Neural cell (in vitro differentiated cells): ENCODE measurements around the gene LRRC46. TPM values are rescaled to one million over a fixed set of nuclear protein-coding genes. Genes with fewer than 3 reads are reported as not detected.

Experiments used
- H2AFZ ChIP-seq: fragments of 200-600, 300-800 bp; sonication (generic), shearing (Covaris generic); 2 replicates; pipeline ENCODE4 v1.6.0; 2014; ENCODE audit warnings: low read depth, mild to moderate bottlenecking, antibody characterized with exemption, low read length, moderate library complexity
- H3F3A ChIP-seq: fragments of 200-600 bp; shearing (Covaris generic); 2 replicates; pipeline ENCODE4 v1.6.1; 2016; ENCODE audit warnings: mild to moderate bottlenecking, moderate library complexity, mixed read lengths, antibody characterized with exemption, low read length; ENCODE audit not compliant: insufficient read depth, poor library complexity, severe bottlenecking
- H3K27ac ChIP-seq: fragments of 200-600, 300-800 bp; sonication (generic), shearing (Covaris generic); 2 replicates; pipeline ENCODE4 v1.5.1; 2014; ENCODE audit warnings: mild to moderate bottlenecking, low read length, moderate library complexity
- H3K27me3 ChIP-seq: fragments of 300-800, 200-600 bp; sonication (generic), shearing (Covaris generic); 2 replicates; pipeline ENCODE4 v1.6.0; 2014; ENCODE audit warnings: mild to moderate bottlenecking, low read depth, low read length, moderate library complexity; ENCODE audit not compliant: insufficient read depth
- H3K36me3 ChIP-seq: fragments of 300-800, 200-600 bp; sonication (generic), shearing (Covaris generic); 2 replicates; pipeline ENCODE4 v1.5.1; 2014; ENCODE audit warnings: mild to moderate bottlenecking, antibody characterized with exemption, low read length, moderate library complexity; ENCODE audit not compliant: insufficient read depth
- H3K4me2 ChIP-seq: fragments of 300-800, 200-600 bp; sonication (generic), shearing (Covaris generic); 2 replicates; pipeline ENCODE4 v1.6.0; 2014; ENCODE audit warnings: mild to moderate bottlenecking, low read length
- H3K4me3 ChIP-seq: fragments of 300-800, 200-600 bp; sonication (generic), shearing (Covaris generic); 2 replicates; pipeline ENCODE4 v1.5.1; 2014; ENCODE audit warnings: mild to moderate bottlenecking, low read length, moderate library complexity
- H3K79me2 ChIP-seq: fragments of 200-600 bp; shearing (Covaris generic); replicated peaks from 2 replicates; pipeline ENCODE4 v1.6.0; 2014; ENCODE audit warnings: mild to moderate bottlenecking, low read length, moderate library complexity; ENCODE audit not compliant: insufficient read depth
- H3K9ac ChIP-seq: fragments of 300-800, 200-600 bp; sonication (generic), shearing (Covaris generic); 2 replicates; pipeline ENCODE4 v1.6.1; 2016; ENCODE audit warnings: mild to moderate bottlenecking, low read length, mixed read lengths
- H3K9me2 ChIP-seq: fragments of 200-600 bp; shearing (Covaris generic); 2 replicates; pipeline ENCODE4 v1.6.1; 2016; ENCODE audit warnings: mild to moderate bottlenecking, low read length, mixed read lengths; ENCODE audit not compliant: insufficient read depth
- H3K9me3 ChIP-seq: fragments of 200-600, 300-800 bp; sonication (generic), shearing (Covaris generic); 2 replicates; pipeline ENCODE4 v1.6.1; 2016; ENCODE audit warnings: mild to moderate bottlenecking, mixed run types, low read length, moderate library complexity, mixed read lengths
- H4K20me1 ChIP-seq: fragments of 200-600 bp; shearing (Covaris generic); 2 replicates; pipeline ENCODE4 v1.6.1; 2016; ENCODE audit warnings: mild to moderate bottlenecking, mixed run types; ENCODE audit not compliant: insufficient read depth
- CTCF ChIP-seq: fragments of 450-650 bp; IDR thresholded peaks from 2 replicates; pipeline ENCODE4 v1.5.1; 2014; ENCODE audit warnings: antibody characterized with exemption, mild to moderate bottlenecking, moderate library complexity; ENCODE audit not compliant: poor library complexity, severe bottlenecking
- EP300 ChIP-seq: fragments of 450-650 bp; conservative IDR thresholded peaks from 2 replicates; pipeline ENCODE4 v1.6.1; 2014; ENCODE audit warnings: antibody characterized with exemption, mild to moderate bottlenecking, moderate library complexity; ENCODE audit not compliant: poor library complexity, severe bottlenecking
- EZH2 ChIP-seq: fragments of 200-600, 300-800 bp; shearing (Covaris generic), sonication (generic); IDR thresholded peaks from 2 replicates; pipeline ENCODE4 v1.6.1; 2014; ENCODE audit warnings: antibody characterized with exemption, low read length, borderline replicate concordance, mild to moderate bottlenecking; ENCODE audit not compliant: insufficient read depth, poor library complexity, severe bottlenecking
- MXI1 ChIP-seq: fragments of 450-650 bp; conservative IDR thresholded peaks from 2 replicates; pipeline ENCODE4 v1.6.1; 2014; ENCODE audit warnings: antibody characterized with exemption, mild to moderate bottlenecking; ENCODE audit not compliant: poor library complexity, severe bottlenecking
- POLR2AphosphoS5 ChIP-seq: IDR thresholded peaks from 2 replicates; pipeline ENCODE4 v1.6.1; 2012
- RAD21 ChIP-seq: fragments of 450-650 bp; conservative IDR thresholded peaks from 2 replicates; pipeline ENCODE4 v1.6.1; 2014; ENCODE audit warnings: antibody characterized with exemption, mild to moderate bottlenecking, moderate library complexity
- SMC3 ChIP-seq: fragments of 450-650 bp; conservative IDR thresholded peaks from 2 replicates; pipeline ENCODE4 v1.6.1; 2014; ENCODE audit warnings: antibody characterized with exemption, mild to moderate bottlenecking, moderate library complexity; ENCODE audit not compliant: poor library complexity
- TAF1 ChIP-seq: IDR thresholded peaks from 2 replicates; pipeline ENCODE4 v1.6.1; 2012; ENCODE audit warnings: low read depth
- polyA plus RNA-seq: library from polyadenylated mRNA; depleted of rRNA; stranded (reverse); fragments of >200 nt; gene quantifications from 2 replicates; pipeline ENCODE4 v1.2.3, GENCODE V29; 2014
- TF ChIP-seq, protein P1 (sequence below): IDR thresholded peaks from 2 replicates; pipeline ENCODE4 v1.6.1; 2012; ENCODE audit warnings: borderline replicate concordance

LRRC46 gene
- polyA plus RNA-seq, 1 donor from 2014 or later = 0.12 TPM

DNA sequence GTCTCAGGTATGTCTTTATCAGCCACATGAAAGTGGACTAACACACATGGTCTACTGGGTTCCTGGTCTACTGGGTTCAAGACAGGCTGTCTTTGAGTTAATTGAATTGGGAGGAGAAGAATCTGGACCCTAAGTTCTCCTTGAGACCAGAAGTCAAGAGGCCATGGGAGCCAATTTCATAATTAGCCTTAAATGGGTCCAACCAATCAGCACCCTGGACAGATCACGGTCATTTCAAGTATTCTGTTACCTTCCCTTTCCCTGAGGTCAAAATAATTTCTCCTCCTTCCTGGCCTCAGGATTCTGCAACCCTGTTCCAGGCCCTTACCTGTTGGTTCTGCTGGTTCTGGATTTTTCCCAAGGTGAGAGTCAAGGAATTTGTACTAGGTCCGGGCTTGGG lies 33.7 kb upstream of the LRRC46 start:
- H3F3A ChIP-seq = no peaks in the 10 kb centered on the region
- TF ChIP-seq EZH2 = no peak
- no peak for TF ChIP-seq SMC3
- no peak for TF ChIP-seq MXI1
- TF ChIP-seq CTCF = no peak
- TF ChIP-seq EP300 = no peak
- no peak for TF ChIP-seq RAD21
- H3K36me3 ChIP-seq = no peaks in the 10 kb centered on the region
- no peak overlapping the region for H3K9ac ChIP-seq
- H2AFZ ChIP-seq = no peak overlapping the region
- no peak overlapping the region for H3K4me3 ChIP-seq
- H3K4me2 ChIP-seq = no peak overlapping the region
- H3K27ac ChIP-seq = no peak overlapping the region
- H3K27me3 ChIP-seq = peaks cover 42% of the 10 kb centered on the region
- H4K20me1 ChIP-seq = no peaks in the 10 kb centered on the region
- H3K9me3 ChIP-seq = no peaks in the 10 kb centered on the region
- H3K9me2 ChIP-seq = no peaks in the 10 kb centered on the region
- H3K79me2 ChIP-seq = no peaks in the 10 kb centered on the region

DNA sequence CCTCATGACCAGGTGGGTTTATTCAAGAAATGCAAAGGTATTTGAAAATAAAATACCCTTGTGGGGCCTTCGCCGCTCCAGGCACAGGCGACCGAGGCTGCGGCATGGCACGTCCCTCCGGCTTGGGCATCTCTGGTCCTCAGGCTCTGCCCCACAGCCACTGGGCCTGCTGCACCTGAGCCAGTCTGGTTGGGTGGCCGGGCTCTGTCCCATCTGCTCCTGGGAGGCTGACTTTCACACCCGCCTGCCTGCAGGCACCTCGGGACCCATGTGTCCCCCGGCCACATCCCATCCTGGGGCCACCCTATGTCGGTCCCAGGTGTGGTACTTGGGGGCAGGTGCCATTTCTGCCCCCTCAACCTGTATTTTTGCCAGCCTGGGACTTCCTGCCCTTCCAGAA lies 30.8 kb upstream of the LRRC46 start:
- no peak overlapping the region for H3K4me2 ChIP-seq
- no peak overlapping the region for H3K4me3 ChIP-seq
- H3F3A ChIP-seq = no peaks in the 10 kb centered on the region
- no peaks in the 10 kb centered on the region for H3K9me3 ChIP-seq
- H4K20me1 ChIP-seq = no peaks in the 10 kb centered on the region
- H3K79me2 ChIP-seq = no peaks in the 10 kb centered on the region
- H3K36me3 ChIP-seq = no peaks in the 10 kb centered on the region
- H2AFZ ChIP-seq = no peak overlapping the region
- peaks cover 16% of the 10 kb centered on the region for H3K27me3 ChIP-seq
- TF ChIP-seq MXI1 (no peak), RAD21 (no peak), EP300 (no peak), TAF1 (no peak), POLR2AphosphoS5 (no peak), EZH2 (no peak), CTCF (no peak), SMC3 (no peak)
- TF ChIP-seq, protein P1, sequence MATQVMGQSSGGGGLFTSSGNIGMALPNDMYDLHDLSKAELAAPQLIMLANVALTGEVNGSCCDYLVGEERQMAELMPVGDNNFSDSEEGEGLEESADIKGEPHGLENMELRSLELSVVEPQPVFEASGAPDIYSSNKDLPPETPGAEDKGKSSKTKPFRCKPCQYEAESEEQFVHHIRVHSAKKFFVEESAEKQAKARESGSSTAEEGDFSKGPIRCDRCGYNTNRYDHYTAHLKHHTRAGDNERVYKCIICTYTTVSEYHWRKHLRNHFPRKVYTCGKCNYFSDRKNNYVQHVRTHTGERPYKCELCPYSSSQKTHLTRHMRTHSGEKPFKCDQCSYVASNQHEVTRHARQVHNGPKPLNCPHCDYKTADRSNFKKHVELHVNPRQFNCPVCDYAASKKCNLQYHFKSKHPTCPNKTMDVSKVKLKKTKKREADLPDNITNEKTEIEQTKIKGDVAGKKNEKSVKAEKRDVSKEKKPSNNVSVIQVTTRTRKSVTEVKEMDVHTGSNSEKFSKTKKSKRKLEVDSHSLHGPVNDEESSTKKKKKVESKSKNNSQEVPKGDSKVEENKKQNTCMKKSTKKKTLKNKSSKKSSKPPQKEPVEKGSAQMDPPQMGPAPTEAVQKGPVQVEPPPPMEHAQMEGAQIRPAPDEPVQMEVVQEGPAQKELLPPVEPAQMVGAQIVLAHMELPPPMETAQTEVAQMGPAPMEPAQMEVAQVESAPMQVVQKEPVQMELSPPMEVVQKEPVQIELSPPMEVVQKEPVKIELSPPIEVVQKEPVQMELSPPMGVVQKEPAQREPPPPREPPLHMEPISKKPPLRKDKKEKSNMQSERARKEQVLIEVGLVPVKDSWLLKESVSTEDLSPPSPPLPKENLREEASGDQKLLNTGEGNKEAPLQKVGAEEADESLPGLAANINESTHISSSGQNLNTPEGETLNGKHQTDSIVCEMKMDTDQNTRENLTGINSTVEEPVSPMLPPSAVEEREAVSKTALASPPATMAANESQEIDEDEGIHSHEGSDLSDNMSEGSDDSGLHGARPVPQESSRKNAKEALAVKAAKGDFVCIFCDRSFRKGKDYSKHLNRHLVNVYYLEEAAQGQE = no peak
- no peak overlapping the region for H3K9ac ChIP-seq
- H3K9me2 ChIP-seq = no peaks in the 10 kb centered on the region
- H3K27ac ChIP-seq = no peak overlapping the region
